ENCODE measurements around the gene ARID1B.

GRCh38 chr6:156864557-156864956 is 87.4 kb downstream of the ARID1B start:
- TF ChIP-seq CTCF (IDR thresholded peaks at IDR 0.05) = no peak
- TF ChIP-seq POLR2A (IDR thresholded peaks at IDR 0.05) = no peak
